CD14-positive monocyte (primary cell): ENCODE data around the gene PLEKHM3. TPM values are rescaled to one million over a fixed set of nuclear protein-coding genes. Genes with fewer than 3 reads are reported as not detected.
A peak's percentile ranks its signal among the peaks of the same experiment; 100 is the strongest.

Experiments
- DNase-seq, 3 donors: peaks; one replicate each; pipeline ENCODE4 v3.0.0-alpha.2; 2011 to 2022
- H2AFZ ChIP-seq: 2 replicates; pipeline ENCODE4 v1.6.0; 2012; ENCODE audit warnings: mild to moderate bottlenecking, low read depth, low read length, inconsistent platforms; ENCODE audit not compliant: insufficient read depth, poor library complexity, severe bottlenecking
- H3K27ac ChIP-seq, 2 donors: 1 replicate in 1 of 2; 2 replicates in 1 of 2; pipeline ENCODE4 v1.5.1; 2012 to 2013; ENCODE audit warnings: low read length in 2 of 2, control low read depth in 1 of 2, inconsistent platforms in 1 of 2, low read depth in 1 of 2, mild to moderate bottlenecking in 1 of 2
- H3K27me3 ChIP-seq, 2 donors: one replicate each; pipeline versions ENCODE4 v1.6.0 to v1.6.1; 2011 to 2013; ENCODE audit warnings: low read length in 2 of 2; ENCODE audit not compliant: control insufficient read depth in 2 of 2, insufficient read depth in 2 of 2
- H3K36me3 ChIP-seq, 2 donors: replicated peaks in 1 of 2; 1 replicate in 1 of 2; 2 replicates in 1 of 2; pipeline versions ENCODE4 v1.5.1 to v1.6.1; 2012 to 2013; ENCODE audit warnings: low read length in 2 of 2, control low read depth in 1 of 2, inconsistent platforms in 1 of 2, mild to moderate bottlenecking in 1 of 2; ENCODE audit not compliant: insufficient read depth in 2 of 2, control insufficient read depth in 1 of 2
- H3K4me1 ChIP-seq, 2 donors: 1 replicate in 1 of 2; 2 replicates in 1 of 2; pipeline versions ENCODE4 v1.5.1 to v1.6.1; 2012 to 2013; ENCODE audit warnings: low read length in 2 of 2, control low read depth in 1 of 2, inconsistent platforms in 1 of 2, mild to moderate bottlenecking in 1 of 2, moderate library complexity in 1 of 2; ENCODE audit not compliant: insufficient read depth in 2 of 2, control insufficient read depth in 1 of 2
- H3K4me2 ChIP-seq: replicated peaks from 2 replicates; pipeline ENCODE3; 2012; ENCODE audit warnings: low read length, moderate library complexity, mild to moderate bottlenecking; ENCODE audit not compliant: poor library complexity, severe bottlenecking; ENCODE audit errors: extremely low read depth
- H3K4me3 ChIP-seq, 3 experiments: fragments of 200-600 bp in 1 of 3; sonication (generic) in 1 of 3; replicated peaks in 1 of 3; 1 replicate in 2 of 3; 2 replicates in 1 of 3; pipeline ENCODE4 v1.5.1; 2011 to 2013; ENCODE audit warnings: low read length in 3 of 3, mild to moderate bottlenecking in 3 of 3, control low read depth in 2 of 3, low read depth in 2 of 3, inconsistent platforms in 1 of 3, moderate library complexity in 1 of 3
- H3K79me2 ChIP-seq: 2 replicates; pipeline ENCODE4 v1.6.0; 2012; ENCODE audit warnings: mild to moderate bottlenecking, control low read depth, inconsistent platforms, low read length, moderate library complexity; ENCODE audit not compliant: insufficient read depth
- H3K9ac ChIP-seq: 2 replicates; pipeline ENCODE4 v1.6.0; 2017; ENCODE audit warnings: low read length, mild to moderate bottlenecking; ENCODE audit not compliant: insufficient read depth, poor library complexity, severe bottlenecking
- H3K9me3 ChIP-seq, 2 donors: replicated peaks in 1 of 2; 1 replicate in 1 of 2; 2 replicates in 1 of 2; pipeline versions ENCODE4 v1.5.1 to v1.6.1; 2012 to 2013; ENCODE audit warnings: low read length in 2 of 2, control low read depth in 1 of 2; ENCODE audit not compliant: control insufficient read depth in 1 of 2, insufficient read depth in 1 of 2
- H4K20me1 ChIP-seq: 2 replicates; pipeline ENCODE4 v1.6.0; 2012; ENCODE audit warnings: mild to moderate bottlenecking, low read length, control low read depth, moderate library complexity; ENCODE audit not compliant: insufficient read depth
- H3K27ac Mint-ChIP-seq, 7 donors: one replicate each; pipeline ENCODE4 v1.8.0; 2020; ENCODE audit warnings: mild to moderate bottlenecking in 7 of 7, mixed read lengths in 7 of 7, moderate library complexity in 6 of 7, inconsistent platforms in 2 of 7
- H3K27me3 Mint-ChIP-seq, 3 donors: one replicate each; pipeline ENCODE4 v1.8.0; 2021 to 2022; ENCODE audit warnings: low read depth in 3 of 3, mild to moderate bottlenecking in 3 of 3, mixed read lengths in 3 of 3, moderate library complexity in 3 of 3, inconsistent platforms in 1 of 3
- H3K36me3 Mint-ChIP-seq, 2 donors: one replicate each; pipeline ENCODE4 v1.8.0; 2020; ENCODE audit warnings: mixed read lengths in 2 of 2, inconsistent platforms in 1 of 2, mild to moderate bottlenecking in 1 of 2
- H3K4me1 Mint-ChIP-seq: one replicate; pipeline ENCODE4 v1.8.0; 2020; ENCODE audit warnings: mild to moderate bottlenecking, mixed read lengths
- H3K4me3 Mint-ChIP-seq, 2 donors: one replicate each; pipeline ENCODE4 v1.8.0; 2020; ENCODE audit warnings: mild to moderate bottlenecking in 2 of 2, mixed read lengths in 2 of 2, moderate library complexity in 1 of 2
- H3K9me3 Mint-ChIP-seq, 7 donors: one replicate each; pipeline ENCODE4 v1.8.0; 2020 to 2022; ENCODE audit warnings: mixed read lengths in 7 of 7, mild to moderate bottlenecking in 6 of 7, moderate library complexity in 6 of 7, inconsistent platforms in 2 of 7
- CTCF ChIP-seq: fragments of 200-600 bp; IDR thresholded peaks from one replicate; pipeline ENCODE4 v1.8.0; 2022; ENCODE audit warnings: antibody characterized with exemption, mild to moderate bottlenecking
- WGBS: methylation state at CpG from one replicate; pipeline ENCODE4 v1.1.5; 2013; ENCODE audit warnings: missing lambda C conversion rate; ENCODE audit not compliant: insufficient coverage; 5-methylcytosine and 5-hydroxymethylcytosine counted together
- intact Hi-C, 2 donors: fragments of 100-400 bp; cut with micrococcal nuclease; formaldehyde crosslinking; loops; one replicate each; pipeline versions ENCODE4 v1.15.0 to v1.15.1; 2023
- polyA plus RNA-seq, 3 donors: library from polyadenylated mRNA; depleted of rRNA in 1 of 3; unstranded in 2 of 3; stranded (reverse) in 1 of 3; fragments of 300-500 nt in 2 of 3; fragments of >200 nt in 1 of 3; fragmentation: Illumina TruSeq in 2 of 3; gene quantifications; 1 replicate in 2 of 3; 2 replicates in 1 of 3; pipeline ENCODE4 v1.2.3, GENCODE V29; 2012 to 2021

Gene PLEKHM3
- polyA plus RNA-seq, 3 donors, result 3.0 to 8.0 (median 3.0) TPM

GRCh38 chr2:208064220-208064961, 39.1 kb upstream of the PLEKHM3 start:
- Histone ChIP-seq H4K20me1 (no peaks in the 10 kb centered on the region), H3K27me3 (no peaks in the 10 kb centered on the region), H3K36me3 (no peaks in the 10 kb centered on the region), H3K9me3 (no peaks in the 10 kb centered on the region), H3K4me3 (peak overlapping the region; percentile 15 to 64 (median 37)), H3K27ac (peak overlapping the region in 1 of 2 donors; percentile 64), H3K9ac (no peak overlapping the region), H3K79me2 (no peaks in the 10 kb centered on the region), H2AFZ (peak overlapping the region; percentile 46), H3K4me1 (peaks cover 13% of the 10 kb centered on the region in 2 donors), H3K4me2 (peak overlapping the region; percentile 71)
- H3K27me3 Mint-ChIP-seq, result peaks cover 0 to 2% (median 2%) of the 10 kb centered on the region in 3 donors
- H3K9me3 Mint-ChIP-seq, result peaks cover 0 to 4% (median 0%) of the 10 kb centered on the region in 7 donors
- peak overlapping the region; percentile 18 to 88 (median 53) for H3K27ac Mint-ChIP-seq
- no peak for TF ChIP-seq CTCF
- H3K4me3 Mint-ChIP-seq, result peak overlapping the region; percentile 52 to 77
- 6% methylated on average over 3 of the region's 8 CpGs for WGBS
- intact Hi-C loops, result no loop called here
- H3K4me1 Mint-ChIP-seq, result peaks cover 10% of the 10 kb centered on the region
- DNase-seq, result peak; percentile 8 to 64 (median 18)
- H3K36me3 Mint-ChIP-seq, result no peaks in the 10 kb centered on the region

DNA sequence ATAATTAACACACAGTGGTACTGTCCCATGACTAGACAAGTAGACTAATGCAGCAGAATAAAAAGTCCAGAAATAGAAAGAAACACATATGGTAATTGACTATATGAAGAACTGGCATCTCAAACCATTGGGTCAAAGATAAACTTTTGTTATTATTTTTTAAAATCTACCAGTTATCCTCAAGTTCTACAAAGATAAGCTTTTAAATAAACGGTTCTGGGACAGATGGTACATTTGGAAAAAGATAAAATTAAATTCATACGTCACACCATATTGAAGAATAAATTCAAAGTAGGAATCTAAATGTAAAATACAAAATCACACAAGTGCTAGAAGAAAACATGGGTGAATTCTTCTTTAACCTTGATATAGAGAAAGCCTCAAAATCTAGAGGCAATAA, 37.6 kb upstream of the PLEKHM3 start:
- H3K4me1 Mint-ChIP-seq, result peaks cover 12% of the 10 kb centered on the region
- Histone ChIP-seq H3K4me3 (no peak overlapping the region), H3K79me2 (no peaks in the 10 kb centered on the region), H3K9me3 (no peaks in the 10 kb centered on the region), H3K27ac (no peak overlapping the region), H4K20me1 (no peaks in the 10 kb centered on the region), H3K36me3 (no peaks in the 10 kb centered on the region), H3K4me1 (peaks cover 13% of the 10 kb centered on the region in 2 donors), H2AFZ (no peak overlapping the region), H3K4me2 (no peak overlapping the region), H3K27me3 (no peaks in the 10 kb centered on the region), H3K9ac (no peak overlapping the region)
- no peak overlapping the region for H3K27ac Mint-ChIP-seq
- no CpG with 5 or more reads among the region's 2 CpGs for WGBS
- peaks cover 0 to 4% (median 0%) of the 10 kb centered on the region in 7 donors for H3K9me3 Mint-ChIP-seq
- TF ChIP-seq CTCF, result no peak
- intact Hi-C loops, result no loop called here
- H3K27me3 Mint-ChIP-seq, result peaks cover 0 to 2% (median 2%) of the 10 kb centered on the region in 3 donors
- H3K36me3 Mint-ChIP-seq, result no peaks in the 10 kb centered on the region
- H3K4me3 Mint-ChIP-seq, result no peak overlapping the region
- DNase-seq, result no peak
